MM.1S (cell line): Measurements from ENCODE around the gene HGF.

Experiments used
- CTCF ChIP-seq: fragments of 300-600 bp; sonication (generic); IDR thresholded peaks from 2 replicates; pipeline ENCODE4 v1.5.1; 2016; ENCODE audit warnings: antibody characterized with exemption, low read length, mixed read lengths
- EZH2phosphoT487 ChIP-seq: fragments of 300-600 bp; sonication (generic); IDR thresholded peaks from 2 replicates; pipeline ENCODE4 v1.6.1; 2018; ENCODE audit warnings: antibody characterized with exemption, low read length

GRCh38 chr7:81652225-81652624 is 117.6 kb downstream of the HGF start:
- no peak for TF ChIP-seq CTCF
- TF ChIP-seq EZH2phosphoT487: no peak
